Gastrocnemius medialis (tissue), 4 donors: ENCODE results near the gene CHAC1. TPM values are rescaled to one million over a fixed set of nuclear protein-coding genes. Genes with fewer than 3 reads are reported as not detected.

Source experiments
- ATAC-seq, 2 donors: fragments of 150-250 bp; one replicate each; pipeline ENCODE4 v1.9.1; 2016
- DNase-seq, 2 donors: peaks; one replicate each; pipeline ENCODE4 v3.0.0-alpha.2; 2019
- H3K27ac ChIP-seq, 4 donors: fragments of 200-600 bp; sonication (generic); 1 replicate in 1 of 4; 2 replicates in 3 of 4; pipeline ENCODE4 v1.5.1; 2016 to 2018; ENCODE audit warnings: mild to moderate bottlenecking in 2 of 4, moderate library complexity in 1 of 4
- H3K27me3 ChIP-seq, 3 donors: fragments of 200-600 bp; sonication (generic) in 2 of 3; 1 replicate in 1 of 3; 2 replicates in 2 of 3; pipeline versions ENCODE4 v1.5.1 to v1.6.0; 2016 to 2019; ENCODE audit warnings: mild to moderate bottlenecking in 1 of 3, moderate library complexity in 1 of 3
- H3K36me3 ChIP-seq, 2 donors: fragments of 200-600 bp; sonication (generic) in 1 of 2; one replicate each; pipeline ENCODE4 v1.5.1; 2017 to 2018
- H3K4me1 ChIP-seq, 2 donors: fragments of 200-600 bp; sonication (generic) in 1 of 2; one replicate each; pipeline ENCODE4 v1.5.1; 2016 to 2017; ENCODE audit warnings: mild to moderate bottlenecking in 2 of 2
- H3K4me3 ChIP-seq, 4 donors: fragments of 200-600 bp; sonication (generic) in 3 of 4; 1 replicate in 1 of 4; 2 replicates in 3 of 4; pipeline ENCODE4 v1.5.1; 2016 to 2019; ENCODE audit warnings: mild to moderate bottlenecking in 2 of 4
- H3K9me3 ChIP-seq, 3 donors: fragments of 200-600 bp; sonication (generic) in 2 of 3; 1 replicate in 1 of 3; 2 replicates in 2 of 3; pipeline ENCODE4 v1.5.1; 2016 to 2019
- POLR2A ChIP-seq, 2 donors: fragments of 450-650 bp; IDR thresholded peaks; one replicate each; pipeline ENCODE4 v1.6.1; 2017; ENCODE audit warnings: antibody characterized with exemption in 2 of 2, mild to moderate bottlenecking in 2 of 2, moderate library complexity in 2 of 2
- in situ Hi-C, 4 donors: fragments of 200-750 bp; cut with MboI; loops; one replicate each; pipeline versions ENCODE4 v1.15.0 to v1.8.0; 2017; ENCODE audit warnings: low sequenced_read_pairs in 4 of 4
- intact Hi-C: fragments of 100-400 bp; cut with DNase I; formaldehyde crosslinking; loops from one replicate; pipeline ENCODE4 v1.15.1; 2023; ENCODE audit warnings: low total_unique reads
- total RNA-seq, 4 donors: library from RNA; depleted of rRNA; stranded (reverse); fragments of >200 nt; gene quantifications; one replicate each; pipeline versions ENCODE4 v1.1.0 to v1.2.3, GENCODE V29; 2016
- TF ChIP-seq, protein P1 (sequence below), 5 experiments: fragments of 450-650 bp in 3 of 5; fragments of 200-600 bp in 2 of 5; sonication (generic) in 2 of 5; IDR thresholded peaks in 4 of 5; conservative IDR thresholded peaks in 1 of 5; 1 replicate in 4 of 5; 2 replicates in 1 of 5; pipeline ENCODE4 v1.5.1; 2016 to 2019; ENCODE audit warnings: antibody characterized with exemption in 5 of 5, mild to moderate bottlenecking in 3 of 5, moderate library complexity in 3 of 5

The CHAC1 gene
- total RNA-seq, 4 donors from 2014 or later: 93.4 to 320 (median 139) TPM

DNA sequence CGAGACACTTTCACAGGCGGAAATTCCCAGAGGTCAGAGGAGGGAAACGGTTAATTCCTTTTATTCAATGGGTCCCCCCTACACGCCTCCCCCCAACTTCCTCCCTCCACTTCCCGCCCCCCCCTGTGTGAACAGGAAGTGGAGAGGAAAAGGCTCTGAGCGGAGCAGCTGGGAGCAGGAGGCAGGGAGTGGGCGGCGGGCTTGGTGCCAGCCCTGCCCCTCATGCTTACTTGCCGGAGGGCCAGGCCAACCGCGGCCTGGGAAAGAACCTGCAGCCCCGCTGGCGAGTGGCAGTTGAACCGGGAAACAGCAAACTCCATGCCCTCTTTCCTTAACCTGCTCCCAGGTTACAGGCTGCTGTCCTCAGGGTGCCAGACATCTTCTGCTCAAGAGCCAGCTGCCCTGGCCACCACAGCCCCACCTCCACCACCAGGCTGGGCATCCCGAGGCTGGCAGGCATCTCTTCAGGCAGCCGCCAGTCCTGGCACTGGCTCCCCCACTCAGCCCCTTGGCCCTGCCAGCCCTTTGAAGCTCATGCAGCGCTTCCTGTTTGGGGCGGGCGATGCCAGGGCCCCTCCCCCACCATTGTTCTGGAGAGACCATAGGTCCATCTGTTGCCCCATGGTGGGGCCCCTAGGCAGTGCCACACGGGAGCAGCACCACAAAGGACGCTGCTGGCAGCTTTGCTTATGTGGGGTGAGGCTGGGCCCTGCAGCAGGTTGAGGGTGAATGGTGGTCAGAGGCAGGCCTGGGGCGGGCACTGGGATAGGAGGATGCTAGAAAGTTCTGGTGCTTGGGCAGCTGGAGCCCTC, 46.1 kb upstream of the CHAC1 start:
- Histone ChIP-seq H3K27ac (peak overlapping the region; percentile 91 to 94 (median 93)), H3K4me3 (peak overlapping the region; percentile 56 to 62 (median 60)), H3K36me3 (peaks cover 0 to 12% of the 10 kb centered on the region in 2 donors), H3K4me1 (peaks cover 34 to 42% of the 10 kb centered on the region in 2 donors), H3K27me3 (no peaks in the 10 kb centered on the region), H3K9me3 (no peaks in the 10 kb centered on the region)
- ATAC-seq (peak; percentile 5 to 8), DNase-seq (peak; percentile 40 to 62)
- intact Hi-C loops: loop anchor here (1.0 to 5.0 kb wide), 6 partner anchors 30 to 495 kb away; partner anchors contain the start of genes INO80 and NDUFAF1
- in situ Hi-C loops: loop anchor here (5.0 to 10.0 kb wide), 5 partner anchors 115 to 280 kb away; partner anchors contain the start of gene INO80 (in 1 of the 4)
- TF ChIP-seq, protein P1, sequence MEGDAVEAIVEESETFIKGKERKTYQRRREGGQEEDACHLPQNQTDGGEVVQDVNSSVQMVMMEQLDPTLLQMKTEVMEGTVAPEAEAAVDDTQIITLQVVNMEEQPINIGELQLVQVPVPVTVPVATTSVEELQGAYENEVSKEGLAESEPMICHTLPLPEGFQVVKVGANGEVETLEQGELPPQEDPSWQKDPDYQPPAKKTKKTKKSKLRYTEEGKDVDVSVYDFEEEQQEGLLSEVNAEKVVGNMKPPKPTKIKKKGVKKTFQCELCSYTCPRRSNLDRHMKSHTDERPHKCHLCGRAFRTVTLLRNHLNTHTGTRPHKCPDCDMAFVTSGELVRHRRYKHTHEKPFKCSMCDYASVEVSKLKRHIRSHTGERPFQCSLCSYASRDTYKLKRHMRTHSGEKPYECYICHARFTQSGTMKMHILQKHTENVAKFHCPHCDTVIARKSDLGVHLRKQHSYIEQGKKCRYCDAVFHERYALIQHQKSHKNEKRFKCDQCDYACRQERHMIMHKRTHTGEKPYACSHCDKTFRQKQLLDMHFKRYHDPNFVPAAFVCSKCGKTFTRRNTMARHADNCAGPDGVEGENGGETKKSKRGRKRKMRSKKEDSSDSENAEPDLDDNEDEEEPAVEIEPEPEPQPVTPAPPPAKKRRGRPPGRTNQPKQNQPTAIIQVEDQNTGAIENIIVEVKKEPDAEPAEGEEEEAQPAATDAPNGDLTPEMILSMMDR (IDR thresholded peaks at IDR 0.05 in 4 of 5, conservative IDR thresholded peaks at IDR 0.05 in 1 of 5): no peak
- no peak for TF ChIP-seq POLR2A (IDR thresholded peaks at IDR 0.05)

DNA sequence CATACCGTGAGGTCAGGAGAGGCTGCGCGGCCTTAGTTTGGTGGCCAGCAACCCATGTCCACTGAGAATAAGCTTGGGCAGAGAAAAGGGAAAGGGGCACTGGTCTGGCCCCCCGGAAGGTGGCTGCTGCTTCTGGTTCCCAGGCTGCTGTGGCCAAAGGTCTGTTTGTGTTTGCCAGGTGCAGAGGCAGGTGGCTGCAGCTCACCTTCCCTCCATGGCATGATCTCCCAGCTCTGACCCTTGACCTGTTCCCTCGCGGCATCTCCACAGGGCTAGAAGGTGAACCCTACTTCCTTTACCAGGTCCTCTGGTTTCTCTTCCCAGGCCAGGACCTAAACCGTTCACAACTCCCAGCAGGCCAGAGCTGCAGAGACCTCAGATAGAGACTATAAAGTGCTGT, 45.2 kb upstream of the CHAC1 start:
- Histone ChIP-seq H3K4me1 (peaks cover 34 to 42% of the 10 kb centered on the region in 2 donors), H3K27ac (peak overlapping the region in 2 of 4 donors; percentile 94), H3K9me3 (no peaks in the 10 kb centered on the region), H3K27me3 (no peaks in the 10 kb centered on the region), H3K36me3 (peaks cover 0 to 7% of the 10 kb centered on the region in 2 donors), H3K4me3 (no peak overlapping the region)
- intact Hi-C loops (loop anchor here (5.0 kb wide), 2 partner anchors 94 to 494 kb away; partner anchors contain the start of gene NDUFAF1), in situ Hi-C loops (loop anchor here (5.0 to 10.0 kb wide), 5 partner anchors 114 to 279 kb away; partner anchors contain the start of gene INO80 (in 1 of the 4))
- ATAC-seq (no peak), DNase-seq (no peak)
- TF ChIP-seq, protein P1 (IDR thresholded peaks at IDR 0.05 in 4 of 5, conservative IDR thresholded peaks at IDR 0.05 in 1 of 5): no peak
- TF ChIP-seq POLR2A (IDR thresholded peaks at IDR 0.05): no peak

DNA sequence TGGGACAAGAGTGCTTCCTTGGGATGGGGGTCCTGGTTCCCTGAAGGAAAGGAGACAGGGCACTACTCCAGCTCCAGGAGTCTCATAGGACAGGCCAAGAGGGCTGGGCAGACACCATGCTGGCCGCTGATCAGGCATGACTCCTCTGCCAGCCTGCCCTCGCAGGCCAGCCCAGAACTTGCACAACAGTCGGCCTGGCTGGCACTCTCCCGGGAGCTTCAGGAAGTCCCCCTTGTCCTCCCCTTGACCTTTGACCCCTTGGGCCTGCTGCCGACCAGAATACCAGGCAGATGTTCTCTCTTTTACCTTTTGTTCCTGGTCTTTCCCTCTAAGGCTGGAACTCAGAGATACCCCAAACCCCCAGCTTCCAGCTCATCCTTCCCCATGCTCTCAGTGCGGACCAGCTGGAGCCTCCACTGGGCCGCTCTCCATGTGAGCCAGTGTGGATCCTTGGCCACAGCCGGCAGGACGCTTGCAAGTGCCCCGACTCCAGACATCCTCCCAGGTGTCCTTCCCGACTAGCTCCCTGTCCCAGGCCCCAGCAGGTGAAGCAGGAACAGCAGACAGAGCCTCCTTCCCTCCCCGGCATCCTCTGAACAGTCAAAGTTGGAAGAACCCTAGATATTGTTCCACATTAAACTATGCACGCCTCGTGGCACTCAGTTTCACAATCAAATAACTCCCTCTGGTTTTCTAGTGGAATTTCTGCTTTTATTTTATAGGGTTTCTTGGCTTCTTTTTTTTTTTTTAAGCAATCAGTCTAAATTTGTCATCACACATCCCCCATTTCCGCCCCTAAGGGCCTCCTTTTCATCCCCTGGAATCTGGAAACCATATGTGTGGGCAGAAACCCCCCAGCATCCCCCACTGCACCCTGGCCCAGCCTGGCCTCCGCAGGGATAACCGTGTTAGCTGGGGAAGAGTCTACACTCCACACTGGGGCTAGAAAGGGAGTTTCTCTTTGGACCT, 43.3 kb upstream of the CHAC1 start:
- peak overlapping the region; percentile 12 to 51 (median 22) for H3K27ac ChIP-seq
- H3K36me3 ChIP-seq: no peaks in the 10 kb centered on the region
- ATAC-seq (peak; percentile 26 to 46), DNase-seq (peak; percentile 59 to 88)
- intact Hi-C loops (loop anchor here (5.0 kb wide), 2 partner anchors 92 to 492 kb away; partner anchors contain the start of gene NDUFAF1), in situ Hi-C loops (loop anchor here (5.0 to 10.0 kb wide), 5 partner anchors 112 to 277 kb away; partner anchors contain the start of gene INO80 (in 1 of the 4))
- peaks cover 24 to 31% of the 10 kb centered on the region in 2 donors for H3K4me1 ChIP-seq
- H3K4me3 ChIP-seq: no peak overlapping the region
- no peaks in the 10 kb centered on the region for H3K27me3 ChIP-seq
- no peak for TF ChIP-seq POLR2A (IDR thresholded peaks at IDR 0.05)
- TF ChIP-seq, protein P1 (IDR thresholded peaks at IDR 0.05 in 4 of 5, conservative IDR thresholded peaks at IDR 0.05 in 1 of 5): no peak
- no peaks in the 10 kb centered on the region for H3K9me3 ChIP-seq

DNA sequence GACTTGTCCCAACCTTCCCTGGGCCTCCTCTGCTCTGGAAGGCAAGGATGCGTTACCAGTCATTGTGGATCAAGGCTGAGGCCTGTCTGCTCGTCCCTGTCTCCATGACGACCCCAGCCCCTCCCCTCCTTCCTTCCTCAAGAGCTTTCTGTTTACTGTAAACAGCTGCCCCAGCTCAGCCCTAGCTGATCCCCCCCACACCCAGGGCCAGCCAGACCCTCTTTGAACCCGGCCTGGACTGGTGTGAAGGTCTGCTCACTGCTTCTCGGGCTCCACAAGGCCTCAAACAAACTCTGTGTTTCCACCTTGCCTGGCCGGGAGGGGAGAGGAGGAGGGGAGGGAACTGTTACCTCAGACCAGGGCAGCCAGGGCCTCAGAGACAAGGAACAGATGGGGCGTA, 42.1 kb upstream of the CHAC1 start:
- H3K9me3 ChIP-seq: no peaks in the 10 kb centered on the region
- H3K4me1 ChIP-seq: peaks cover 24 to 27% of the 10 kb centered on the region in 2 donors
- intact Hi-C loops (no loop called here), in situ Hi-C loops (no loop called here)
- no peak for TF ChIP-seq POLR2A (IDR thresholded peaks at IDR 0.05)
- TF ChIP-seq, protein P1 (IDR thresholded peaks at IDR 0.05 in 4 of 5, conservative IDR thresholded peaks at IDR 0.05 in 1 of 5): no peak
- H3K4me3 ChIP-seq: no peak overlapping the region
- H3K36me3 ChIP-seq: no peaks in the 10 kb centered on the region
- no peaks in the 10 kb centered on the region for H3K27me3 ChIP-seq
- DNase-seq (no peak), ATAC-seq (no peak)
- no peak overlapping the region for H3K27ac ChIP-seq
